Embryonic facial prominence (tissue), 1 donor: ENCODE data around the gene ABCC10.
A peak's percentile ranks its signal among the peaks of the same experiment; 100 is the strongest.
"Not testable (repeated sequence)": the region's sequence is repeated elsewhere in the genome, so short reads cannot be mapped to it uniquely, and the experiment has no call there.

Experiments used
- DNase-seq: peaks from one replicate; pipeline ENCODE4 v3.0.0-alpha.2; 2016; ENCODE audit errors: extremely low spot score

The ABCC10 gene, protein sequence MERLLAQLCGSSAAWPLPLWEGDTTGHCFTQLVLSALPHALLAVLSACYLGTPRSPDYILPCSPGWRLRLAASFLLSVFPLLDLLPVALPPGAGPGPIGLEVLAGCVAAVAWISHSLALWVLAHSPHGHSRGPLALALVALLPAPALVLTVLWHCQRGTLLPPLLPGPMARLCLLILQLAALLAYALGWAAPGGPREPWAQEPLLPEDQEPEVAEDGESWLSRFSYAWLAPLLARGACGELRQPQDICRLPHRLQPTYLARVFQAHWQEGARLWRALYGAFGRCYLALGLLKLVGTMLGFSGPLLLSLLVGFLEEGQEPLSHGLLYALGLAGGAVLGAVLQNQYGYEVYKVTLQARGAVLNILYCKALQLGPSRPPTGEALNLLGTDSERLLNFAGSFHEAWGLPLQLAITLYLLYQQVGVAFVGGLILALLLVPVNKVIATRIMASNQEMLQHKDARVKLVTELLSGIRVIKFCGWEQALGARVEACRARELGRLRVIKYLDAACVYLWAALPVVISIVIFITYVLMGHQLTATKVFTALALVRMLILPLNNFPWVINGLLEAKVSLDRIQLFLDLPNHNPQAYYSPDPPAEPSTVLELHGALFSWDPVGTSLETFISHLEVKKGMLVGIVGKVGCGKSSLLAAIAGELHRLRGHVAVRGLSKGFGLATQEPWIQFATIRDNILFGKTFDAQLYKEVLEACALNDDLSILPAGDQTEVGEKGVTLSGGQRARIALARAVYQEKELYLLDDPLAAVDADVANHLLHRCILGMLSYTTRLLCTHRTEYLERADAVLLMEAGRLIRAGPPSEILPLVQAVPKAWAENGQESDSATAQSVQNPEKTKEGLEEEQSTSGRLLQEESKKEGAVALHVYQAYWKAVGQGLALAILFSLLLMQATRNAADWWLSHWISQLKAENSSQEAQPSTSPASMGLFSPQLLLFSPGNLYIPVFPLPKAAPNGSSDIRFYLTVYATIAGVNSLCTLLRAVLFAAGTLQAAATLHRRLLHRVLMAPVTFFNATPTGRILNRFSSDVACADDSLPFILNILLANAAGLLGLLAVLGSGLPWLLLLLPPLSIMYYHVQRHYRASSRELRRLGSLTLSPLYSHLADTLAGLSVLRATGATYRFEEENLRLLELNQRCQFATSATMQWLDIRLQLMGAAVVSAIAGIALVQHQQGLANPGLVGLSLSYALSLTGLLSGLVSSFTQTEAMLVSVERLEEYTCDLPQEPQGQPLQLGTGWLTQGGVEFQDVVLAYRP (N-terminal part only)

DNA sequence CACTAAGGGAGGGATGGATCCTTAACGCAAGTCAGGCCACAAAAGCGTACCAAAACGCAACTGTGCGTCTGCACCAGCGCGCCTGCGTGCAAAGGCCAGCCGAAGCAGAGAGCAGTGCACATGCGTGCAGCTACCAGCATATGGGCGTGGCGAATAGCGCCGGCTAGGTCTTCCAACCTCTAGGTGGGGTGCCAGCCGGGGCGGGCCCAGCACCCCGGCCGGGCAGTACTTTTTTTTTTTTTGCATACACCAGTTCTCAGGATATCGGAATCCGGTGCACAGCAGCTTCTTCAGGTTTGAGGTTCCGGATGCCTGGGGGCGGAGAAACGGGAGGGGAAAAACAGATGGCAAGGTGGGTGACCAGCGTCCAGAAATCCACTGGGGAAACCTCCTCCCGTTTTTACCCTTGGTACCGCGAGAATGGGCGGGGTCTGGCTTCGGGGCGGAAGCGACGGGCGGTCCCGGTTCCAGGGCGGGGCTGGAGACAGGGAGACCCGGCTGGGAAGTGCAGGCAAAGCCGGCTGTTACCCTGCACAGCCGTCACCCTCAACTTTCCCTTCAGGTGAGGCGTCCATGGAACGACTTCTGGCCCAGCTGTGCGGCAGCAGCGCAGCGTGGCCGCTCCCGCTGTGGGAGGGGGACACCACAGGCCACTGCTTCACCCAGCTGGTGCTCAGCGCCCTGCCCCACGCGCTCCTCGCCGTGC, at the start of gene ABCC10:
Gene ABCC10 (plus strand): TSS at position 136 of the 706 bp plus-strand sequence. CDS start 438 bp downstream, at position 574.
- DNase-seq: peak; percentile 86

DNA sequence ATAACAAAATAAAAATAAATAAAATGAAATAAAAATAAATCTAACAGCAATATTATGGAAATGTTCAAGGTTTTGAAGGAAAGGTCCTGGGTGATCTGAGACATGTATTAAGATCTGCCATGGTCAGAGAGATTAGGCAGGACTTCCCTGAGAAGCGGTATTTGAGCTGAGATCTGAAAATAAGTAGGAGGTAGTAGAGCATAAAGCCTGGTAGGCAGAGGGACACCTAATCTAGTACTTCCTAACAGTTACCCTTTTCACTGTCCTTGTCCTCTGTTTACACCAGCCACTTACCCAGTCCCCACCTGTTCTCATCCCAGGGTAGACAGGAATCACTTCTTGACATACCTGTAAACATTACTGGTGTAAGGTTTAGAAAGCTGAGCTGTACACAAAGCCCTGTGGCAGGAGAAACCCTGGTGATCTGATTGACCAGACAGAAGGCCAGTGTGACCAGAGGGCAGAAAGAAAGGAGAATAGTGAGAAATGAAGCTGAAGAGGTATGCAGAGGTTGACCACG, 49.6 kb upstream of the ABCC10 start:
- DNase-seq: no peak

DNA sequence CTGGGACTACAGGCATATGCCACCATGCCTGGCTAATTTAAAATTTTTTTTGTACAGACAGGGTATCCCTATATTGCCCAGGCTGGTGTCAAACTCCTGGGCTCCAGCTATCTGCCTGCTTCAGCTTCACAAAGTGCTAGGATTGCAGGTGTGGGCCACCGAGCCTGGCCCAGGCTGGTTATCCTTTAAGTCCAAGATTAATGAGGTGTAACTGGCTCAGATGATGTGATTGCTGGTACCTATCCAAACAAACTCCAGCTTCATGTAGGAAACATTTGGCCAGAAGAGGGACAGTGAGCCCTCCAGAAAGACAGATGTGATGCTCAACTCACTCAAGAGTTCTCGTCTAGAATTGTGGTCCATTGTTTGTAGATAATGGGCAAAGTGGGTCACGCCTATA, 48.7 kb upstream of the ABCC10 start:
- no peak for DNase-seq

DNA sequence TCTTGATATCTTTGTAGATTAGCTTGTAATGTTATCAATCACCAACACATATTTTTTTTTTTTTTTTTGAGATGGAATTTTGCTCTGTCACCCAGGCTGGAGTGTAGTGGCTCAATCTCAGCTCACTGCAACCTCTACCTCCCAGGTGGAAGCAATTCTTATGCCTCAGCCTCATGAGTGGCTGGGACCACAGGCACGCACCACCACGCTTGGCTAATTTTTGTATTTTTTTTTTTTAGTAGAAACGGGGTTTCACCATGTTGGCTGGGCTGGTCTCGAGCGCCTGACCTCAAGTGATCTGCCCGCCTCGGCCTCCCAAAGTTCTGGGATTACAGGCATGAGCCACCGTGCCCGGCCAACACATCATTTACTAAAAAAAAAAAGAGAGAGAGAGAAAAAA, 46.5 kb upstream of the ABCC10 start:
- DNase-seq: not testable (repeated sequence)

DNA sequence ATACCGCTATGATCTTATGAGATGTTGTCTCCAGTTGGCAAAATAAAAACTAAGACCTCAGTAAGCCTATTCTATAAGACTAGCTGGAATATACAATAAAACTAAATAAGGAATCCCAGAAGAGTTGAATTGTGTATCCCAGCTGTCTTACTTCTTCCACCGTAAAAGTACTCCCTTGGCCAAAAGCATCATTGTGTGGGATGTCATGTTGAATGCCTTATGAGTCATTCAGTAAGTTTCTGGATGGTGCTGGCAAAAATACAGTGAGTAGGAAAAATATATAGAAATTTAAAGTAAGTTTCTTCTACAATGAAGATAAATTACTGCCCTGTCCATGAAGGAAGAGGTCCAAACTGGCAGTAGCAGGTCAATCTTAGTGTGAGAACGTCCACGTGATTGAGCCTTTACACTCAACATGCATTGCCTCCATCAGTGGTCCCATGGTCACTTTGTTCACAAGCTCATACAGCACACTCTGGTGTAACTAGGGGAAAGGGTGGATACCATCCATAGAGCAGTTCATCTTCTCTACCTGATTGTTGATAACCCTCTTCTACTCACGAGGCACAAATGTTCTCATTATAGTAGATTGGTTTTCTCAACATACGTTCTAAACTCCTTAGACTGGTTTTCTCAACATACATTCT, 44.2 kb upstream of the ABCC10 start:
- DNase-seq: no peak

DNA sequence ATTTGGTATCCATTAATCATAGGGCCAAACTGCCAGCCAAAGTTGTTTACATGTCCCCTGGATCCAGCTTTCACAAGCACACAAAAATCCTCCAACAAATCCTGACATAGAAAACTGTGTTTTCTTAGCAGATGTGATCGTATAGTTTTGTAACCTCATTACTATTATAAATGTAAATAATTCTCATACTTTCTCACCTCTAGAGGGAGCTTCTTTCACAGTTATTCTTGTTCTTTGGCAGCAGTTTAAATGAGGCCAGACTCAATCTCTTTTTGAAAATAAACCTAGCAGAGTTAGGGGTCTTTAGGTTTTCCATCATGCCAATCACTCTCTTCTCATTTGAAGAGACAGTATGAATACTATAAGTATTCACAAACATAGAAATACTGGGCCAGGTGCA, 40.8 kb upstream of the ABCC10 start:
- peak; percentile 40 for DNase-seq

DNA sequence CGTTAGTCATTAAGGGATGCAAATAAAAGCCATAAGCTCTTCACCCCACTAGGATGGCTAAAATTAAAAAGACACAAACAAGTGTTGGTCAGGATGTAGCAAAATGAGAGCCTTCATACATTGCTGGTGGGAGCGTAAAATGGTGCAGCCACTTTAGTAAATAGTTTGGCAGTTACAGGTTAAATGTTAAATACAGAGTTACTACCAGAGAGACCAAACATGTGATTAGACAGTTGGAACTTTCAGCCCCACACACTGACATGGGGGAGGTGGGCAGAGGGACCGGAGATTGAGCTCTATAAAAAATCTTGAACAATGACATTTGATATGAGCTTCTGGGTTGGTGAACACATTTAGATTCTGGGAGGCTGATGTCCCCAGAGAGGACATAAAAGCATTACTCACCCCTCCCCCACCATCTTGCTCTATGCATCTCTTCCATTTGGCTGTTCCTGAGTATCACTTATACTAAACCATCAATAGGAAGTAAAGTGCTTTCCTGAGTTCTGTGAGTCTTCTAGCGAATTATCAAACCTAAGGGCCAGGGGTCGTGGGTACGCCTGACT, 37.5 kb upstream of the ABCC10 start:
- no peak for DNase-seq

DNA sequence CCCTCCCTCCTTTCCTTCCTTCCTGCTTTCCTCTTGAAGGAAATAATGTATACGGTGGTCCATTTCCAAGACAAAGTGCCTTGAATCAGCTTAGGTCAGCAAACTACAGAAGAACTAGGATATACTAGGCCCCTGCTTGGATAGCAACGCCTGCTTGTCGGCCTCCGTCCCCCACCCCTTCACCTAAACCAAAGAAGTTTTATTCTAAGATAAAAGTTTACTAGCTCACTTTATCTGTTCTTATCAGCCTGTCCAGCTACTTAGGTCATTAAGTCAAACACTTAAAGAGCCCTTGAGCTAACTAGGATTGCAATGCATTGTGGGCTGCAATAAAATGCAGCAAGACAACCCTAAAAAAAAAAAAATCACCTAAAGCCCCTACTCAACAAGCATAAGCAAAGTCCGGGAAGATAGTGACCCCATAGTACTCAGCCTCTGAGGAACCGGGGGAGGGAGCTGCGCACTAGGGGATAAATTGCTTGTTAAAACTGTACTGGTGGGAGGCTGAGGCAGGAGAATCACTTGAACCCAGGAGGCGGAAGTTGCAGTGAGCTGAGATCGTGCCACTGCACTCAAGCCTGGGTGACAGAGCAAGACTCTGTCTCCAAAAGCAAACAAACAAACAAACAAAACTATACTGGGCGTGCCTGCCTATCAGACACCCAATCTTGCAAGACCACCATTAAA, 36.4 kb upstream of the ABCC10 start:
- DNase-seq: not testable (repeated sequence)

DNA sequence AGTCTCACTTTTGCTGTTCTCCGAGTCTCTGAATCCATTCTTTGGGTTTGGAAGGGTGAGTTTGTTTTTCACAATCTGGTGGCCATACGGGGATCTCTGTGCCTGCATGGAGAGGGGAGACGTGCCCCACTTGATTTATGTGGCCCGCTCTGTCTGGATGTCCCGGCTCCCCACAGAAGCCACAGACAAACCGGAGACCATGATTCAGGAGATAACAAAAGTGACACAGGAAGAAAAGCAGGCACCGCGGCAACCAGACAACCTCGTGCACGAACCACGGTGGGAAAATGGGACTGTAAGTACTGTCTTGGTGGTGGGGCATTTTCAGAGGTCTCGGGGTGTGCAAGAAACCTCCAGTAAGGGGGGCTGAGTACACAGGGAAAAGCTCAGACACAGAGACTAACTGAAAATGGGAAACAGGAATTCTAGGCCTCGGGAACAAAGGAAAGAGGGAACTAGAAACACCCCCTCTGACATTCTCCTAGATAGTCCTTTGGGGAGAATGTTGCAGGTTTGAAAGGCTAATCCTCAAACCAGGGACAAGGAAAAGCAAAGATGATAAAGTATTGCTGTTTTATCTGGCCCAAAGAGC, 35.8 kb upstream of the ABCC10 start:
- DNase-seq: no peak

DNA sequence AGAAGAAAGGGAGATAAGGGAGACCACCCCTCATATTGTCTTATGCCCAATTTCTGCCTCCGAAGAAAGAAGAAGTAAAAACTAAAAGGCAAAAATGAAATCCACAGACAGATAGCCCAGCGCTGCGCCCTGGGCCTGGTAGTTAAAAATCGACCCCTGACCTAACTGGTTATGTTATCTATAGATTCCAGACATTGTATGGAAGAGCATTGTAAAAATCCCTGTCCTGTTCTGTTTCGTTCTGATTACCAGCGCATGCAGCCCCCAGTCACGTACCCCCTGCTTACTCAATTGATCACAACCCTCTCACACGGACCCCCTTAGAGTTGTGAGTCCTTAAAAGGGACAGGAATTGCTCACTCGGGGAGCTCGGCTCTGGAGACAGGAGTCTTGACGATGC, 34.2 kb upstream of the ABCC10 start:
- not testable (repeated sequence) for DNase-seq

DNA sequence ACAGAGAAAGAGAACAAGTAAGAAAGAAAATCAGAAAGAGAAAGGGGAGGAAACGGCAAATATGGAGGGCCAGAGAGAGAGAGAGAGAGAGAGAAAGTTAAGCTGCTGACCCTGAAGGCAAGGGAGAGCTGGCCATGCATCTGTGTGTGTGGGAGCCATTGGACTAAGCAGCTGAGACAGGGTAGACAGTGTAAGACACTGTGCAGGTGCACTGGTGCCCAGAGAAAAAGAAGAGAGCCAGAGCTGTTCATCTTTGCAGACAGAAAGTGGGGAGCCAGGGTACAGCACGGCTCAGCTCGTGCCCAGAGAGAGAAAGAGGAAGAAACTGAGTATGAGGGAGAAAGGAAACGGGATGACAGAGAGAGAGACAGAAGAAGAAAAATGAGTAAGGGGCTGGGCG, 33.7 kb upstream of the ABCC10 start:
- DNase-seq: no peak

DNA sequence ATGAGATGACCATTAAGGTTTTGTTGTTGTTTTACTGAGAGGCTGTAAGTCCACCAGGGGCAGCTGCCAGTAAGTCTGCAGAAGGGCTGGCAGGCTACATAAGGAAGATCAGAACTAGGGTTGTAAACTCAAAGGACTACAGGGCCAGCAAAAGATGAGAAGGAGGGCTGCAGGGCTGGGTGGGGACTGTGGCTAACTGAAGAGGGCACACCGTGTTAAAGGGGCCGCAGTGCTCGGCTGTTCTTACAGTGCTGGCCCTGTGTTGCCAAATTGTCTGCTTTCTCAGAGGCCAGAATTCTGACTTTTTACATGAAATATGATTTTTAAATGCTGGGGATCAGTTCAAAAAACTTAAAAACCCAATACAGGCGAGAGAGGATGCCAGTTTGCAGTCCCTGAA, 32.4 kb upstream of the ABCC10 start:
- no peak for DNase-seq

DNA sequence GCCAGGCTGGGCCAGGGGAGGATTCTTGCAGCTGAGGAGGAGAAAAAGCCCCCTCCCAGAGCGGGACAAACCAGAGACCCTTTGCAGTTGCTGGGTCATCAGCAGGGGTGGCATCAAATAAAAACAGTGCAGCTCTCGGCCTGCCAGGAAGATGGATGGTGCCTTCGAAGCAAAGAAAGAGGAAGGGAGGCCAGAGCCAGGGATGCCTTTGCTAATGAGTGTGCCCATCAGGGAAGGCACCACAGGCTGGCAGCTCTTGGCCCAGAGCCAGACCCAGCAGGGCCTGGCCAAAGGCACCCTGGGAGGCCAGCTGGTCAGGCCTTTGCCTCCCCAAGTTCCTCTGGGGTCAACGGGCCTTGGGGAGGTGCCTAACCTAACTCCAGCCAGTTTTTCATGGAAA, 31.6 kb upstream of the ABCC10 start:
- no peak for DNase-seq

DNA sequence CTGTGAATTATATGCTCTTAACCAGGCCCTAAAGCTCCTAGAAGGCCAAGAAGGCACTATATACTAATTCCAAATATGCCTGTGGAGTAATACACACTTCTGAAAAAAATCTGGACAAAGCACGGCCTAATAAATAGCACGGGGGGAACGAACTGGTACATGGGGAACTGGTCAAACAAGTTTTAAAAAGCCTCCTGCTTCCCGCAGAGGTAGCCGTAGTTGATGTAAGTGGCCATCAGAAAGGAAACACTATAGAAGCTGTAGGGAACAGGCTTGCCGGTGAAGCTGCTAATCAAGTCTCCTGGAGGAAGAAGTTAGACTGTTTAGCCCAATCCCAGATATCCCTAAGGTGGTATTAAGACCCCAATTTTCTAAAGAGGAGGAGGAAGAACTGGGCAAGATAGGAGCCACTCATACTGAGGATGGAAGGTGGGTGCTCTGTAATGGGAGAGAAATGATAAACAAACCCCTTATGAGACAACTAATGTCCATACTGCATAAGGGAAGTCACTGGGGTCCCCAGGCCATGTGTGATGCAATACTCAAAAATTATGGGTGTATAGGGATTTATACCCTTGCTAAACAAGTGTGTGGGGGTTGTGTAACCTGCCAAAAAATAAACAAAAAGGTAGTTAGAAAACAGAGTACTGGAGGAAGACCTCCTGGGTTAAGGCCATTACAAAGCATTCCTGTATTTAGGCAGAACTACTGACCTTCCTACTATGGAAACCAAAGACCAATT, 30.8 kb upstream of the ABCC10 start:
- no peak for DNase-seq

DNA sequence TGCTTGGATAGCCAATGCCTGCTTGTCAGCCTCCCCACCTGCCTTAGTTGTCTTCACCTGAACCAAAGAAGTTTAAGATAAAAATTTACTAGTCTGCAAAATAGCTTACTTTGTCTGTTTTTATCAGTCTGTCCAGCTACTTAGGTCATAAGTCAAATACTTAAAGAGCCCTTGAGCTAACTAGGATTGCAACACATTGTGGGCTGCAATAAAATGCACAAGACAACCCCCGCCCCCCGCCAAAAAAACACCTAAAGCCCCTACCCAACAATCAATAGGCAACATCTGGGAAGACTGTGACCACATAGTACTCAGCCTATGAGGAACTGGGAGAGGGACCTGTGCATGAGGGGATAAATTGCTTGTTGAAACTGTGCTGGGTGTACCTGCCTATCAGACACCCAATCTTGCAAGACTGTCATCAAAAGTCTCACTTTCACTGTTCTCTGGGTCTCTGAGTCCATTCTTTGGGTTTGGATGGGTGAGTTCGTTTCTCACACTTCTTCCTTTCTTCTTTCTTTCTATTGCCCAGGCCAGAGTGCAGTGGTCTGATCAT, 27.3 kb upstream of the ABCC10 start:
- DNase-seq: no peak

DNA sequence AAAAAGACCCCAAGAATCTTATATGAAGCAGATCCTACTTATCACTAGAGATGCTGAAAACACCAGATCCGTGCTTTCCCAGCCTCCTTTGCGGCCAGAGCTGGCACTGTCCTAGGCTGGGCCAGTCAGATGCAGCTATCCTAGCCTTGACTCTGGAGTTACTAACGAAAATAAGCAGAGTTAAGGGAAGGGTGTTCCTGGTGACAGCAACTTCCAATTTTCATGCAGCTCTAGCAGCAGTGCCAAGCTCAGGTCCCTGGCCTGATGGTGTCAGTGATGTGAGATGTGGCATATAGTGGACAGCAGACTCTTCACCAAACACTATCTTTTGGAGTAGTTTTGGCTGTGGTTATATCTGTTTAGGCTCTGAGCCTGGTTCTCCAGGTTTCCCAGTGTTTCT, 25.6 kb upstream of the ABCC10 start:
- no peak for DNase-seq

DNA sequence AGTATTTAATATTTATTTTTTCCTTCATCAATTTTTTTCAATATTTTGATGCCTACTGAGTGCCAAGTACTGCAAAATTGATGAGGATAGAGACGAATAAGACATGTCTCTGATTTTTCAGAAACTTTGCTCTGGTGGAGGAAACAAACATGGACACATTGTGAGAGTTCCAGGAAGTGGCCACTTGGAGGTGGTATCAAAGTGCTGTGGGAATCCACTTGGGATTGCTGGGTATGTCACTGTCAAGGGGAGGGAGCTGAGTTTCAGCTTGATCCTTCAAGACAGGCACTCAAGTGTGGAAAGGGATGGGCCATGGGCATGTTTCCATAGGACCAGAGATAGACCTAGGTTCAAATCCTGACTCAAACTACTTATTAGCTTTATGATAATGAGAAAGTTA, 24.5 kb upstream of the ABCC10 start:
- DNase-seq: no peak

DNA sequence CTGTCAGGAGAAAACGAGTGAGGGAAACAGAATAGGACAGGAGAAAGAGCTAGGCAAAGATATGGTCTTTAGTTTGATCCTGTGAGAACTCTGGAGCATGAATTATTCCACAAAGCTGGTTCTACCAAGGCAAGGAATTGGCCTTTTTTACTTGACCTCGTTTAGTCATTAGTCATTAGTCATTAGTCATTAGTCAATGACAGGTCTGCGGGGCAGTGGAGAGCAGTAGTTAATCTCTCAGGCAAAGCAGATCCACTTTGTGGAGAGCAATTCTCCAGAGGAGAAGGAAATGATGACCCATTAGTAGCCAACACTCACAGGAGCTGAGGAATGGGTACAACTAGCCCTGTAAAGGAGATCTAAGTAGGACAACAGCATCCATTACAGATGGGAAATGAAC, 22.0 kb upstream of the ABCC10 start:
- no peak for DNase-seq
